Measurements from ENCODE around the gene SASH1.

SASH1 gene

DNA sequence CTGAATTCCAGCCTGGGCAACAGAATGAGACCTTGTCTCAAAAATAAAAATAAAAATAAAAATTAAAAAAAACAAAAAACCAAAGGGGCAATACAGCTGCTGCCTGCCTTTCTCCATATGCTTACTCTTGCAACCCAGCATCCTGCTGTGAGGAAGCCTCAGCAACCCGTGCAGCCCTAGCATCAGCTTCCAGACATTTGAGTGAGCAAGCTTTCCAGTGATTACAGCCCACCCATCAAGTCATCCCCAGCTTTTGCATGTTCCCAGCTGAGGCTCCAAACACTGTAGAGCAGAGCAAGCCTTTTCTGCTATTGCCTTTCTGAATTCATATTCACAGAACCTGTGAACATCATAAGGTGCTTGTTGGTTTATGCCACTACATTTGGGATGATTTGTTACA, 93.8 kb downstream of the SASH1 start:
- no peak for DNase-seq

DNA sequence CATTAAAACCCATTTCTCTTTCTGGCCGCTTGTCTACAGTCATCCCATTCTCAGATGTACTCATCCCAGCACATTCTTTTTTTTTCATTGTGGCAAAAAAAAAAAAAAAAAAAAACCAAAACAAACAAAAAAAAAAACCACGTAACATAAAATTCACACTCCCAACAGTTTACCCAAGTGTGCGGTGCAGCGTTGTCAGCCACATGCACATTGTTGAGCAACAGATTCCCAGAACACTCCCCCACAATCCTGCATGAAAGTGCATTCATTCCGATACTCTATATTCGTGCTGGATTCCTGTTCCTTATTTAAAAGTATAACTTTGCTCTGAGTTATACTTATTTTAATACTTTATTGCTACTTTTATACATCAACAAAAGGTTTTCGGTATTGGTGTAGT, 96.0 kb downstream of the SASH1 start:
- no peak for DNase-seq

DNA sequence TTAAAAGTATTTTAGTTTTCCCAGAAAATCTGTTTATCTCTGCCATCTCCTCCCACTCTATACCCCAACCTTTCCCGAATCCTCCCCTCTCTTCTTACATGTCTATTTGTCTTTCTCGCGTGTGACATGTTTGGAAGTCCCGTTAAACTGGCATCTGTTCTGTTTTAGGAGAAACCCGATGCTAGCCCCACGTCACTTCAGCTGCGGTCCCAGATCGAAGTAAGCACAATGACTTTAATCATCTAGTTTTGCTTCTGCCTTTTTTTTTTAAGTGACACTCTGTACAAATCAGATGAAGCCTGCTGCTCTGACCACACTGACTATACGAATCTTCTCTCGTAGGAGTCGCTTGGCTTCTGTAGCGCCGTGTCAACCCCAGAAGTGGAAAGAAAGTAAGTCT, 97.4 kb downstream of the SASH1 start:
- DNase-seq: no peak

DNA sequence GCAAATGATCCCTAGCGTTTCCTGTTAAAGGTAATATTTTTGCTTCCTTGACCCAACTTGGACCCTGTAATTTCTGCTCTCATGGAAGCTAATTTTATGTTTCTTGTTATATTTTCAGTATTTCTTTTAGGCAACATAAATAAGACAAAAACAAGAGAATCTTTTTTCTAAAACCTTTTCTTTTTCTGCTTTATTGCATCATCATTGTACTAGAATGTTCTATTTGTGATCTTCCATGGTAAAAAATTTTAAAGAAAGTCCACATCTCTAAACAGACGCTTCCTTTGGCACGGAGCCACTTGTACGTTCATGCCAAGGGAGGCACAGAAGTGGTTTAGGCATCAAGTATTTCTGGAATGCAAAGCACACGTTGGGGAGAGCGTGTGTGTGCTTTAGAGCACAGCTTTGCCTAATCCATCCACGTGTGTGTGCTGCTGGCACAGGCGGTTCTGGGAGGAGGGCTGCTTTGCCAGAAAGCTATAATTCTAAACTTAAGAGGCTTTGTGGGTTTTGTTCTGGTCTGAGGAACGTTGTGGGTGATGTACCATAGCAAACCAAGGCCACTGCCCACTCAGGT, 98.3 kb downstream of the SASH1 start:
- DNase-seq: no peak

DNA sequence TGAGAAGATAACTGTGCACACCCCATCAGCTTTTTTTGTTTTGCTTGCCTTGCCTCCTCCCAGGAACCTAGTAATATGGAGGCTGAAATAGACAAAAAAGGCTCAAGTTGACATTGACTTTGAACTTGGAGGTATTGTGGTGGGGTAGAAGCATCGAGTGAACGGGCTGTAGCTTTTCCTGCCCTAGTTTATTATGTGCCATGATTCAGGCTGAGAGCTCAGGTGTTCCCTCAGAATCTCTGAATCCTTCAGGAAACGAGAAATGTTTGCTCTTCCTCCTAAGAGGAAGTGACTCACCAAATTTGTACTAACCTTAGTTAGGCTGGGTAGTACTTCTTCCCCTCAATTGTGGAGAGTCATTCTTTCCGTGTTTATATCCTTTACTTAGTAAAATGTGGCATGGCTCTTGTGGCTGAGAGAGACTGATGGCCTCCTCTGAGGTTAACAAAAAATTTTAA, 98.8 kb downstream of the SASH1 start:
- no peak for DNase-seq

DNA sequence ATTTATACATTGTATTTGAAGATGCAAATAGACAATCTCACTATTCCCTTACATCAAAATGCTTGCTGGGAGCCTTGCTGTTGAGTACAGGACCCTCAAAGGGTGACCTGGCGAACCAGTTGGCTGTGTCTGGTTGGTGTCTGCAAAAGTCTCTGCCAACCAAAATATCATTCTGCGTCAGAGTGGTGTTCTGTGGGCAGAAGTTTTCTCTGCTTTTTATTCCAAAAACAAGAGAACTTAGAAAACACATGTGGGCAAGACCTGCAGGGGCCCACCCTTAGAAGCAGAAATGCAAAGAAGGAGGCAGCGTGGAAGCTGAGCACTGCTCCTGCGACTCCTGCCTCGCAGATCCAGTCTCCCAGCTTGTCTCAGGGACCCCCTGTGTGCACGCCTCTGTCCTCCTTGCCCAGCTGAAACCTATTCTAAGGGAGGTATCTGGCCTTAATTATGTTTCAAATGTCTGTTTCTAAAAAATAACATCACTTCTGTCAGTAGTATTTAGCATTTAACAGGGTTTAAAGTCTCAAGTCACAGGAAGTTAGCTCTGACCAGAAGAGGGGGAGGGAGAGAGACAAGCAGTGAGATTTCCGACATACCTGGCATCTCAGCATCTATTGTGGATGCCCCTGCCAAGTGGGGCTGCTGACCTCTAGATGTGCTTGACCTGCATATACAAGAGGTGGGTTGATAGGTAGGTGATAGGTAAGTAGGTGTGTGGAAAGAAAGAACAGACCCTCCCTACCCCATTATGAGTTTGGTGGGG, 101.3 kb downstream of the SASH1 start:
- no peak for DNase-seq

DNA sequence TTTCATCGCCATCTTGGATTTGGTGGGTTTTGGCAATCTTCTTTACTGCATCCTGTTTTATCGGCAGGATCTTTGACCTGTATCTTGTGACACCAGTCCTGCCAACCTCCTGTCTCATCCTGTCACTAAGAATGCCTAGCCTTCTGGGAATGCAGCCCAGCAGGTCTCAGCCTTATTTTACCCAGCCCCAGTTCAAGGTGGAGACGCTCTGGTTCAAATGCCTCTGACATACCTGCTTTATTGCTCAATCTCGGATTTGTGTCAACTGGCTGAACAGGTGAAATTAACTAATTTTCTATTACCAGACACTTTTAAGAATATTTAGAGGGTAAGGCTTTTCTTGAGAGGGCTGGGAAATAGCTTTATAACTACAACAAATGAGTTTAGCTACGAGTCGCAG, 102.5 kb downstream of the SASH1 start:
- no peak for DNase-seq

DNA sequence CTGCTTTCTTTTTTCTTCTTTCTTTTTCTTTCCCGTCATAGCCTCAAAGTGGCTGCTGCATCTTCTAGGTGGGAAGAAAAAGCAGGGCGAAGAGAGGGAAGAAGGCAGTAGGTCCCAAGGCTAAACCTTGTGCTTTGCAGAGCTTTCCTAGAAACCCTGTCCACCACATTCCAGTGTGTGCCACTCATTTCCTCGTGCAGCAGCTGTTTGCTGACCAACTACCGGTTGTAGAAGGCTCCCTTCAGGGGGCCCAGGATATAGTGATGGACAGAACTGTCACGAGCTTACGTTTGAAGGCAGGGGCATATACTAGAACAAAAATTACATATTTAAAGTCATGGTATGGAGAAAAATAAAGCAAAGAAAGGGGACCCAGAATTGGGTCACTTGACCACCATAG, 103.0 kb downstream of the SASH1 start:
- DNase-seq: no peak

DNA sequence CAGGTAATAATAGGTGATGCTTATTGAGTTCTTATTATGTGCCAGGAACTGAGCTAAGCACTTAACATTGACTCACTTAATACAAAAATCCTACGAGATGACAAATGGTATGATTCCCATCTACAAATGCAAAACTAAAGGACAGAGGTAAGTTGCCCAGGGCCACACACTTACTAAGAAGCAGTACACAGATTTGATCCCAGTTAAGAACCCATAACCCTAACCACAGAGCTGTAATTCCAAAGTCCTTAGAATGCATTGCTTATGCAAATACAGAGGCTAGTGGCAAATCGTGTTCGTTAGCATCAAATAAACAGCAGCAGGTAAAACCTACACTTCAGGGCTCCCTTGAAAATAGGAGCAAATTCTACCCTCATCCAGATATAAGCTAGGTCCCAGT, 104.0 kb downstream of the SASH1 start:
- DNase-seq: no peak

DNA sequence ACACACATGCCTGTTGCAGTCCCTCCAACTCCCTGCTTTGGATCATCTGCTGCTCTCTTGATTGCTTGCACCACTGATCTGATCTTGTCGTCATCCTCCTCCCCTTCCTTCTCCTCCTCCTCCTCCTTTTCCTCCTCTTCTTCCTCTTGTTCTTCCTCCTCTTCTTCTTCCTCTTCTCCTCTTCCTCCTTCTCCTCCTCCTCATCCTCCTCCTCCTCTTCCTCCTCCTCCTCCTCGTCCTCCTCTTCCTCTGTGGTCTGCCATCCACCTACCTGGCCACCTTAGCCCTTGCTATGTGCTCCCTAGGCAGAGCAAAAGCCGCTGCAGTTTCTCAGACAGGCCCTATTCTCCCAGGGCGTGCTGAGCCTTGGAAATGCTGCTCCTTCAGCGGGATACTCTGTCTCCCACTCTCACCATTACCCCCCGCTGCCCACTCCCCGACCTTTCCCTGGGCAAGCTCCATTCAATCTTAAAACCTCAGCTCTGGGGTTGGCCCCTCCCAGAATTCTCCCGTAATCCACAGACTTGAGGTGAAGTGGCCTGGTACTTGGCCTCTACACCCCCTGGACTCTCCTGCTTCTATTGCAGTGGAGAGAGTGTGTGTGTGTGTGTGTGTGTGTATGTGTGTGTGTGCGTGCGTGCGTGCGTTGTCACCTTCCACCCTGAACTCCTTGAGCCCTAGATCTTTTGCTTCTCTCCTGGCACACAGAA, 105.0 kb downstream of the SASH1 start:
- DNase-seq: no peak

DNA sequence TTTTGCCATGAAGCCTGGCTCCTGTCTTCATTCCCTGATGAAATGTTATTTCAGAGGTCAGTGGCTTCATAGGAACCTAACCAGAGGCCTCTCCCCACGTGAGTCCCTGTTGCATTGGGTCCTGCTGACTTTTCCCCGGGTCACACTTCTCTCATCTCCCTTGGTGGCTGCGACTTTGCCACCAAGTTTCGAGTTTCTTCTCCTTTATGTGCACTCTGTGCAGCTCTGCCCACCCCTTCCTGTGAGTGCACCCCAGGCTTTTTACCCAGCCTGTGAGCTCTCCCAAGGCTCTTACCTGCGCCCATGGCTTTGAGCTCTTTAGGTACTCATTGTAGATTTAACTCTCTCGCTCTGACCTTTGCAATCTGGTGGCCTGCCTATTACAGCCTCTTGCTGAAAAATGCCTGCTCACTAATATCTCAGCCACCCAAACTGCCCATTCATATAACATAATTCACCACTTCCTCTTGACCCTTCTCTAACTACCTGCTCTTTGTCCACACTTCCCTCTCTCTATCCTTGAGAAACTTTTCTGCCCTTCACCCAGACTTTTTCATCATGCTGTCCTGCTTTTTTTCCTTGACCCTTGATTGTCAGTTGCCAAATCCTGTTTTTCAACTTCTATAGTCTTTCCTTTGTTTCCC, 105.9 kb downstream of the SASH1 start:
- DNase-seq: no peak

DNA sequence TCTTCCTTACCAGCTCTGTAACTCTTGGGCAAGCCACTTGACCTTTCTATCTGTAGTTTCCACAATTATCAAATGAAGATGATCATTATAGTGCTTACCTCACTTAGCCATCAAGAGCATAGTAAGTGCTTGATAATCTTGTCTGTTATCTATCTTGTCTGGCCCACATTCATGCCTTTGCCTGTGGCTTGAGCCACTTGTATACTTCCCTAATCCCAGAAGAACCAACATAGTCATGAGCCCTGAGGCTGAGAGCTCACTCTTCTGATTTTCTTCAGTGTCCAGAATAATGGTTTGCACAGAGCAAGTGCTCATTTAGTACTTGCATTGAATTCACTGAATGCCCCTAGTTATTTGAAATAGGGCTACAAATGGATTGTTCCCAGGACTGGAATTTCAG, 108.2 kb downstream of the SASH1 start:
- no peak for DNase-seq

DNA sequence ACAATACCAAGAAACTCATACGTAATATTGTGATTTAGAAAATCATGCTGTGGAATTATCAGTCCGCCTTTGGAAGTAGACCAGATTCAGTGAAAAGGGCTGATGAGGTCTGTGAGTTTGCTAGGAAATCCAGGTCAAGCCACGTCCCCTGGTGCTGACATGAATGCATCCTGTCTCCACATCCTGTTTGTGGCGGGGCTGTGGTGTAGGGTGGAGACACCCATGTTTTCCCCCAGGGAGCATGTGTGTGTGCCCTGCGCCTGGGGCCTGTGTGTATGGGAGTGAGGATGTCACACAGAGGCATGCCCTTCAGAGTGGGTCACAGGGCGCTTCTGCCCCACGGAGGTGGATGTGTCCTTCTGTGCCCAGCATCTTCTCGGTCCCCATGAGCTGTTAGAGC, 109.1 kb downstream of the SASH1 start:
- no peak for DNase-seq

DNA sequence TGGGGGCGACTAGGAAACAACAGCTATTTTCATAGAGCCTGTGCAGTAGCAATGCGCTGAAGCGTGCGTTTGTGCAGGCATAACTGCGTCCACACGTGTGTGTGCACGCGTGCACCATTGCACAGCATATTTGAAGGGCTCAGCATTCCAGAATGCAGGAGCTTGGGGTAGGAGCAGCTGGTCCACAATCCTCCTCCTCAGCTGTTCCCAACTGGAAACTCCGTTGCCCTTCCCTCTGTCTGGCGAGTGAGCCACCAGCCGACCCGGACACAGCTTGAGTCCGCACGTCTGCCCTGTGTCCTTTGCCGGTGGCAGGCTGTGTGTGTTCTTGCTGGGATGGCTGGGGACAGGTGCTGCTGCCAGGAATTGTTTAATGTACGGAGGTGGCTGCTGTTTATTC, 110.2 kb downstream of the SASH1 start:
- DNase-seq: no peak

DNA sequence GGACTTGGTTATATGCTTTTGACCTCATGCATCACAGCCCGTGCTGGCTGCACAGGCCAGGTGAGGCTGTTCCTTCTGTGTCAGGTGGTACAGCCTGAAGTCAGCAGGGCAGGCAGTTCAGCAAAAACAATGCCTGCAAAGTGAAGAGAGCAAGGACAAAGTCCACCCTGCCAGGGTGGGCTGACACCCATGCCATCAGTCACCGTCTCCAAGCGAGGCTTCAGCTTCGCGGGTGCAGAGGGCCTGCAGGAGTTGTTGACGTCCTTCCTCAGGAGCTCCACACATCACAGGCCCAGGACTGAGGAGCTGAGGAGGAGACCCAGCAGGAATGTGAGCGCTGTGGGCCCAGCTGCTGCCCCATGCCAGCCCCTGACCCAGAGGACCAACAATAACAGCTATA, 111.3 kb downstream of the SASH1 start:
- DNase-seq: no peak

DNA sequence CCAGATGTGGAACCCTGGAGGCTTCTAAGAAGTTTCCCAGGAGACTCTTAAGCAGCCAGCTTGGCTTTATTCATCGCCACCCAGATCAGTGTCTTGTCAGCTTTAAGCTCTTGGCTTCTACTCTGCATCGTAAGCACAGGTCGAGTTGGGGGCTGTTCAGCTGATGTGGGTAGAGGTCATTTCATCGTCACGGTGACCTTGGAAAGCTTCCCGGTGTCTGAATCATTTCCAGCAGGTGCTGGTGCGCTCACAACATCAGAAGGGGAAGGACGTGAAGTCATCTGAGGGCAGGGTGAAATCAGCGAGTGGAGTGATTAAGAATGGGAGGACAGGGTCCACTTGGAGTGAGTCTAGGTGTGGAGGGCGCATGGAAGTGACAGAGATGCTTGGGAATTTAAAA, 112.6 kb downstream of the SASH1 start:
- no peak for DNase-seq

DNA sequence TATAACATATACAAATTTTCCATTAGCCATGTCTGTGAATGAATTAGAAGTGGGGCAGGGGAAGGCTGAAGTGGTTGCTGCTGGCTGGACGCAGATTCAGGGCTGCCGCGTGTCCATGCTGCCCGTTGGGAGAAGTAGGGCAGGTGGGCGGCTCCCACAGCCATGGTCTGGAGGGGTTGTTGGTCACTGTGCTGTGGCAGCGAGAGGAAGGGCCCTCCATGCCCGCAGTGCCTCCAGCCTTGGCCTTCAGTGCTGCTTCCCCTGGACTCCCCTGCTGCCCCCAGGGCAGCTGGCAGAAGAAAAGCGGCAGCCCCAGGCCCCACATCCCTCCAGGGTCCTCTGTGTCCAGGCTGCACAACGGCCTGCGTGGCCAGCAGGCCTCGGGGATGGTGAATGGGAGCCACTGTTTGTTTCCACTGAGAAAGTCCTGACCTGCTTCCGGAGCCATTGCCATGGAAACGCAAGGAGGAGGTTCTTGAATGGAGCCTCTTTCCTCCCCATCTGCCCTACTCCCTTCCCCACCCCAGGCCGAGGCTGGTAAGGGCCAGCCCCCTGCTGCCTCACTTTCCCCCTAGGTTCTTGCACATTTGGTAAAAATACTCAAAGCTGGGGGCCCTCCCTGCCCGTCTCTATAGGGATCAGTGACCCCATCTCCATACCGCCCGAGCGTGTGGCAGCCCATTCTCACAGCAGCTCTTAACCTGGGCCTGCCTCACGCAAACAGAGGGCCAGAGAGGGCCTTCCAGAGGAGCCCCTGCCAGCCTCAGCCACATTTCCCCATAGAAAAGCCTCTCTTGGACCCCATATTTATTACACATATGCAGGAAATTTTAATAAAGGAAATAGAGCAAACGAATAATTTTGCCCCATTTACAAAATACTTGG, 113.3 kb downstream of the SASH1 start:
- DNase-seq: no peak

DNA sequence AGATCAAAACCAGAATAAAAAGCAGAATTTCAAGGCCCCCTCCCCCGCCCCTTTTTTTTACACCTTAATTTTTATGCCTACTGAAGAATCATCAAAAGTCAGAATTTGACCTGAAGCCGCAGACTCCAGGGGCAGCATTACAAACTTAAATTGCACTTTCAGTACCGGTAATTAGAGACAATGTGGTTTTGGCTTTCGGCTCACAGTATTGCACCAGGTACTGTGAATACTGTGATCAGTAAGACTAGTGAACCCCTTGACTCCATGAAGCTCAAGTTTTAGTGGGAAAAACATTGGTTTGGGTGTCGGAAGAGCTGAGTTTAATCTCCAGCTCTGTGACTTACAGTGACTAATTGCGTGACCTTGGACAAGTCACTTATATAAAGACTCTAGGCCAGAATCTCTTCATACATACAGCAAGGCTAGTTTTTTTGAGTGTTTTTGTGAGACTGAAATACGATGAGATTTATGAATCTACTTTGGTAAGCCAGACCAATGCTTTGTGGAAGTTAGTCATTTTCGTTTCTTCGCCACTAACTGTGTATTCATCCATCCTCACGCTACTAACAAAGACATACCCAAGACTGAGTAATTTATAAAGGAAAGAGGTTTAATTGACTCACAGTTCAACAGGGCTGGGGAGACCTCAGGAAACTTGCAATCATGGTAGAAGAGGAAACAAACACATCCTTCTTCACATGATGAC, 114.7 kb downstream of the SASH1 start:
- no peak for DNase-seq

DNA sequence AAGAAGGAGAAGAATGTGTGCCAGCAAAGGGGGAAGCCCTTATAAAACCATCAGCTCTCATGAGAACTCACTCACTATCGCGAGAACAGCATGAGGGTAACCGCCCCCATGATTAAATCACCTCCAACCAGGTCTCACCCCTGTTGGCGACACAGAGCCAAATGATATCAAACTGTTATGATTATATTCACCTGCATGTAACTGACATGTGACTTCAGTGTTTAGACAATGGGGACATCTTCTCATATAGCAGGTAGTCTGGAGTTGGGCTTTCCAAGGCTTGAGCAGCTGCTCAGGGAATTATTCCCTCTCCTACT, 115.2 kb downstream of the SASH1 start:
- no peak for DNase-seq

DNA sequence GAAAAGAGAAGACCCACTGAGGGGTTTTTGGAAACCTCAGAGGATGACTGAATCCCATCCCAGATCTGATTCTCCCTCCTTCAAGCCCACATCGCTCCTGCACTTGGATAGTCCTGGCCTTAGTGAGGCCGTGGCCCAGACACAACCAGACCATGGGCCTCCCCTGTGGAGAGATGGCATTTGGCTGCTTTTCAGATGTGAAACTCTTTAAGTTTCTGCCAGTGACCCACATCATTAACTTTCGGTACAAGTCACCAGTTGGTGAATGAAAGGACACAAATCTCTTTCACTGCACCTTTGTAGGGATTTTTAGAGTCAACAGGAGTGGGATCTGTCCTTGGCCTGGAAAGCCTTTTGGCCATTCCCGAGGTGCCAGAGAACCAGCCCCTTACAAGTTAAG, 116.6 kb downstream of the SASH1 start:
- no peak for DNase-seq

DNA sequence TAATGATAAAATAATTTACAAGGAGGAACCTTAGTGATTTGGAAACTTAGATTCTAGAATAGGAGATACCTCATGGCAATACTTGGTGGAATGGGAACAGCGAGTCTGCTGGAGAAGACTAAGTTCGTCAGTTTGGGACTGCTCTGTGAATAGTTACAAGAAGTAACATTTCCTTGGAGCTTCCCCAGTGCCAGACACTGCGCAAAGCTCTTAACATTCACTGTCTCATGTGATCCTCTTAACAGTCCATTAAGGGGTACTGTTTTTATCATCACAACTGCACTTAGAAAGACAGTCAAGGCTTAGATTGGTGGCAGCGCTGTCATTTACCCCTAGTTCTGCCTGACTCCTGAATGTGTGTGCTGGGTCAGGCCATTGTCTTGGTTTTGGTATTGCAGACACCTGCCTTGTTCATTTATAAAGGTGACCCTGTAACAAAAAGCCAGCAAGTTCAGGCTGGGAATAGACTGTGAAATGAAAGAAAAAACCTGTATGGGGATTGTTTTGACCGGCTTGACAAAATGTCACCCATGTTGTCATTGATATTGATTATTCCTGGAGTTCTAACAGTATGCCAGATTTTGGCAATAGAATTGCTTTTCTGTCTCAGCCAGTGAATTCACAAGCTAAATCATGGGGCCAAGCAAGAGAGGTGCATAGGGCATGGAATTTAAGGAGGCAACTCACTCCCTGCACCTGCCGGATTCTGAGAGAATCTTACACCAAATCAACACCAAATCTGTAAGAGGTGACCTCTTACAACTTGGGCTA, 118.4 kb downstream of the SASH1 start:
- DNase-seq: no peak

All from NCI-H1092 (cell line).